Chondrocyte (in vitro differentiated cells): Measurements from ENCODE around the gene MAML2. TPM values are rescaled to one million over a fixed set of nuclear protein-coding genes. Genes with fewer than 3 reads are reported as not detected.
A peak's percentile ranks its signal among the peaks of the same experiment; 100 is the strongest.

Experiments
- DNase-seq: peaks from one replicate; pipeline ENCODE4 v3.0.0; 2021; ENCODE audit warnings: mixed read lengths, low spot score
- H3K27ac Mint-ChIP-seq: one replicate; pipeline ENCODE4 v1.8.0; 2021; ENCODE audit warnings: mild to moderate bottlenecking, moderate library complexity, mixed read lengths; ENCODE audit not compliant: unreplicated experiment
- H3K27me3 Mint-ChIP-seq: 2 replicates; pipeline ENCODE4 v1.8.0; 2021; ENCODE audit warnings: low read depth, mixed read lengths
- H3K36me3 Mint-ChIP-seq: 2 replicates; pipeline ENCODE4 v1.8.0; 2021; ENCODE audit warnings: low read depth, mixed read lengths
- H3K4me1 Mint-ChIP-seq: 2 replicates; pipeline ENCODE4 v1.8.0; 2021; ENCODE audit warnings: low read depth, mild to moderate bottlenecking, mixed read lengths
- H3K4me3 Mint-ChIP-seq: one replicate; pipeline ENCODE4 v1.8.0; 2021; ENCODE audit warnings: mild to moderate bottlenecking, moderate library complexity, mixed read lengths; ENCODE audit not compliant: unreplicated experiment
- H3K9me3 Mint-ChIP-seq: 2 replicates; pipeline ENCODE4 v1.8.0; 2021; ENCODE audit warnings: low read depth, mixed read lengths
- CTCF ChIP-seq: fragments of 200-600 bp; sonication (generic); IDR thresholded peaks from 2 replicates; pipeline ENCODE4 v1.5.0; 2021; ENCODE audit warnings: antibody characterized with exemption, mild to moderate bottlenecking, moderate library complexity
- total RNA-seq: library from RNA; stranded (reverse); gene quantifications from 3 replicates; pipeline ENCODE4 v1.2.1, GENCODE V29; 2021

MAML2 gene
- total RNA-seq, 1 donor from 2014 or later: 19.0 TPM

GRCh38 chr11:96019281-96019680 is 323.7 kb downstream of the MAML2 start:
- DNase-seq: no peak
- H3K27me3 Mint-ChIP-seq: no peaks in the 10 kb centered on the region
- H3K27ac Mint-ChIP-seq: no peak overlapping the region
- H3K4me1 Mint-ChIP-seq: peaks cover 17% of the 10 kb centered on the region
- H3K36me3 Mint-ChIP-seq: no peaks in the 10 kb centered on the region
- no peak overlapping the region for H3K4me3 Mint-ChIP-seq
- H3K9me3 Mint-ChIP-seq: no peaks in the 10 kb centered on the region
- no peak for TF ChIP-seq CTCF

- Mint-ChIP-seq H3K27me3 (no peaks in the 10 kb centered on the region), H3K9me3 (no peaks in the 10 kb centered on the region), H3K4me3 (no peak overlapping the region), H3K36me3 (no peaks in the 10 kb centered on the region), H3K4me1 (peaks cover 31% of the 10 kb centered on the region), H3K27ac (no peak overlapping the region)
- no peak for TF ChIP-seq CTCF
- DNase-seq: no peak
Observed at GRCh38 chr11:96017856-96018255, 325.1 kb downstream of the MAML2 start.

- H3K4me3 Mint-ChIP-seq: no peak overlapping the region
- peaks cover 39% of the 10 kb centered on the region for H3K4me1 Mint-ChIP-seq
- no peak overlapping the region for H3K27ac Mint-ChIP-seq
- TF ChIP-seq CTCF: no peak
- no peaks in the 10 kb centered on the region for H3K27me3 Mint-ChIP-seq
- H3K9me3 Mint-ChIP-seq: no peaks in the 10 kb centered on the region
- no peaks in the 10 kb centered on the region for H3K36me3 Mint-ChIP-seq
- no peak for DNase-seq
Observed at GRCh38 chr11:96016978-96017502, 326.0 kb downstream of the MAML2 start.

GRCh38 chr11:96015906-96016565 is 327.0 kb downstream of the MAML2 start:
- Mint-ChIP-seq H3K9me3 (no peaks in the 10 kb centered on the region), H3K27me3 (no peaks in the 10 kb centered on the region), H3K36me3 (no peaks in the 10 kb centered on the region), H3K4me3 (no peak overlapping the region), H3K27ac (no peak overlapping the region), H3K4me1 (peaks cover 49% of the 10 kb centered on the region)
- no peak for TF ChIP-seq CTCF
- no peak for DNase-seq

GRCh38 chr11:96014217-96014616 is 328.8 kb downstream of the MAML2 start:
- peaks cover 43% of the 10 kb centered on the region for H3K4me1 Mint-ChIP-seq
- no peak for DNase-seq
- H3K36me3 Mint-ChIP-seq: no peaks in the 10 kb centered on the region
- H3K27me3 Mint-ChIP-seq: no peaks in the 10 kb centered on the region
- H3K27ac Mint-ChIP-seq: peak overlapping the region; percentile 49
- no peak overlapping the region for H3K4me3 Mint-ChIP-seq
- no peak for TF ChIP-seq CTCF
- H3K9me3 Mint-ChIP-seq: no peaks in the 10 kb centered on the region
